ENCODE data around the gene CLN6. TPM values are rescaled to one million over a fixed set of nuclear protein-coding genes. Genes with fewer than 3 reads are reported as not detected.

CLN6 gene
- total and polyA plus RNA-seq, 9 of the 15 experiments (the other 6 are each of a cell fraction or from before 2014, with no cell fraction given) = 0.71 to 53.3 (median 39.3) TPM

- Histone ChIP-seq H3K79me2 (ENCODE audit: control insufficient read depth, insufficient read depth, low read length) (peaks cover 51% of the 10 kb centered on the region), H3K27ac (ENCODE audit: extremely low read depth, low read depth, low read length) (peak within 1 kb of the TSS; percentile 84), H3K36me3 (ENCODE audit: control insufficient read depth, insufficient read depth, low read length) (peaks cover 12% of the 10 kb centered on the region; the same call in 2 of the 3 replicates), H3K4me1 (replicated peaks in 1 of 2; ENCODE audit: control insufficient read depth in 2 of 2, insufficient read depth in 2 of 2, low read length in 2 of 2) (peaks cover 12 to 13% of the 10 kb centered on the region in 2 experiments; a peak in 4 of 5 replicates), H3K9me3 (replicated peaks; ENCODE audit: control insufficient read depth, insufficient read depth, low read depth, low read length) (no peaks in the 10 kb centered on the region), H2AFZ (ENCODE audit: low read depth, low read length) (peak within 1 kb of the TSS; percentile 100), H3K4me2 (ENCODE audit: insufficient read depth, low read length) (peak within 1 kb of the TSS; percentile 95), H3K4me3 (peak within 1 kb of the TSS; percentile 69), H3K27me3 (ENCODE audit: control insufficient read depth in 2 of 2, insufficient read depth in 2 of 2, low read length in 2 of 2) (0 out of 5 replicates have a peak, but pooled peaks cover 0 to 4% of the 10 kb centered on the region in 2 experiments), H3K9ac (ENCODE audit: insufficient read depth in 1 of 2, low read depth in 2 of 2, low read length in 2 of 2) (peak within 1 kb of the TSS; percentile 87 to 93), H3K9me1 (ENCODE audit: control insufficient read depth, insufficient read depth, low read length) (no peaks in the 10 kb centered on the region), H4K20me1 (replicated peaks; ENCODE audit: control insufficient read depth, insufficient read depth, low read length) (peaks cover 11% of the 10 kb centered on the region; the same call in 1 of the 2 replicates)
- no TSS peak for BruUV-seq (replicated peaks)
- ATAC-seq = peak; percentile 87
- CTCF ChIA-PET (ENCODE audit: low intra/inter-chr PET ratio) = no interaction called here
- POLR2A ChIA-PET = interaction anchor here (0.6 to 2.5 kb wide), 14 partner anchors 9 to 896 kb away, joined by 3 to 10 read pairs (median 3); no protein-coding TSS in a partner anchor
- in situ Hi-C loops (cut with MboI) = no loop called here
- intact Hi-C loops (cut with micrococcal nuclease) = no loop called here
- peak; percentile 87 to 92 (median 89) for DNase-seq (ENCODE audit: extremely low read depth in 1 of 4, low spot score in 3 of 4)
- FAIRE-seq = peak; percentile 72
- WGBS (ENCODE audit: insufficient coverage, low coverage, missing lambda C conversion rate) = under 1% methylated on average over 42 of the region's 85 CpGs
- TF ChIP-seq POLR2H (tag; IDR thresholded peaks at IDR 0.05; ENCODE audit: low read depth) (peak; percentile 53; the same call in 1 of the 2 replicates), ZNF76 (CRISPR knock-in tag; IDR thresholded peaks at IDR 0.05; ENCODE audit: borderline replicate concordance) (0 out of 2 replicates have a peak, but pooled peaks have one; percentile 77), ZNF12 (CRISPR knock-in tag; IDR thresholded peaks at IDR 0.05) (peak; percentile 13; the same call in 1 of the 2 replicates), PHB2 (IDR thresholded peaks at IDR 0.05; ENCODE audit: low read depth) (no peak), ZNF780A (CRISPR knock-in tag; IDR thresholded peaks at IDR 0.05) (no peak), NFE2L1 (tag; IDR thresholded peaks at IDR 0.05; ENCODE audit: borderline replicate concordance, low read depth) (no peak), SNIP1 (IDR thresholded peaks at IDR 0.05; ENCODE audit: low read depth) (no peak), SOX6 (IDR thresholded peaks at IDR 0.05) (0 out of 2 replicates have a peak, but pooled peaks have one; percentile 16), MCM3 (IDR thresholded peaks at IDR 0.05) (no peak), MAX (CRISPR knock-in tag; IDR thresholded peaks at IDR 0.05) (peak; percentile 82)
- TF ChIP-seq, protein P1, sequence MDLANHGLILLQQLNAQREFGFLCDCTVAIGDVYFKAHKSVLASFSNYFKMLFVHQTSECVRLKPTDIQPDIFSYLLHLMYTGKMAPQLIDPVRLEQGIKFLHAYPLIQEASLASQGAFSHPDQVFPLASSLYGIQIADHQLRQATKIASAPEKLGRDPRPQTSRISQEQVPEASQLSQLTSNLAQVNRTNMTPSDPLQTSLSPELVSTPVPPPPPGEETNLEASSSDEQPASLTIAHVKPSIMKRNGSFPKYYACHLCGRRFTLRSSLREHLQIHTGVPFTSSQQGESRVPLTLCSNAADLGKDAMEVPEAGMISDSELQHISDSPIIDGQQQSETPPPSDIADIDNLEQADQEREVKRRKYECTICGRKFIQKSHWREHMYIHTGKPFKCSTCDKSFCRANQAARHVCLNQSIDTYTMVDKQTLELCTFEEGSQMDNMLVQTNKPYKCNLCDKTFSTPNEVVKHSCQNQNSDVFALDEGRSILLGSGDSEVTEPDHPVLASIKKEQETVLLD (IDR thresholded peaks at IDR 0.05) = peak; percentile 86; the same call in 1 of the 2 replicates
- TF ChIP-seq, protein P2, sequence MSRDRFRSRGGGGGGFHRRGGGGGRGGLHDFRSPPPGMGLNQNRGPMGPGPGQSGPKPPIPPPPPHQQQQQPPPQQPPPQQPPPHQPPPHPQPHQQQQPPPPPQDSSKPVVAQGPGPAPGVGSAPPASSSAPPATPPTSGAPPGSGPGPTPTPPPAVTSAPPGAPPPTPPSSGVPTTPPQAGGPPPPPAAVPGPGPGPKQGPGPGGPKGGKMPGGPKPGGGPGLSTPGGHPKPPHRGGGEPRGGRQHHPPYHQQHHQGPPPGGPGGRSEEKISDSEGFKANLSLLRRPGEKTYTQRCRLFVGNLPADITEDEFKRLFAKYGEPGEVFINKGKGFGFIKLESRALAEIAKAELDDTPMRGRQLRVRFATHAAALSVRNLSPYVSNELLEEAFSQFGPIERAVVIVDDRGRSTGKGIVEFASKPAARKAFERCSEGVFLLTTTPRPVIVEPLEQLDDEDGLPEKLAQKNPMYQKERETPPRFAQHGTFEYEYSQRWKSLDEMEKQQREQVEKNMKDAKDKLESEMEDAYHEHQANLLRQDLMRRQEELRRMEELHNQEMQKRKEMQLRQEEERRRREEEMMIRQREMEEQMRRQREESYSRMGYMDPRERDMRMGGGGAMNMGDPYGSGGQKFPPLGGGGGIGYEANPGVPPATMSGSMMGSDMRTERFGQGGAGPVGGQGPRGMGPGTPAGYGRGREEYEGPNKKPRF (IDR thresholded peaks at IDR 0.05; ENCODE audit: low read depth, low read length) = no peak
- TF ChIP-seq, protein P3, sequence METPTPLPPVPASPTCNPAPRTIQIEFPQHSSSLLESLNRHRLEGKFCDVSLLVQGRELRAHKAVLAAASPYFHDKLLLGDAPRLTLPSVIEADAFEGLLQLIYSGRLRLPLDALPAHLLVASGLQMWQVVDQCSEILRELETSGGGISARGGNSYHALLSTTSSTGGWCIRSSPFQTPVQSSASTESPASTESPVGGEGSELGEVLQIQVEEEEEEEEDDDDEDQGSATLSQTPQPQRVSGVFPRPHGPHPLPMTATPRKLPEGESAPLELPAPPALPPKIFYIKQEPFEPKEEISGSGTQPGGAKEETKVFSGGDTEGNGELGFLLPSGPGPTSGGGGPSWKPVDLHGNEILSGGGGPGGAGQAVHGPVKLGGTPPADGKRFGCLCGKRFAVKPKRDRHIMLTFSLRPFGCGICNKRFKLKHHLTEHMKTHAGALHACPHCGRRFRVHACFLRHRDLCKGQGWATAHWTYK (CRISPR knock-in tag; IDR thresholded peaks at IDR 0.05) = peak; percentile 78; the same call in 1 of the 2 replicates
- TF ChIP-seq, protein P4, sequence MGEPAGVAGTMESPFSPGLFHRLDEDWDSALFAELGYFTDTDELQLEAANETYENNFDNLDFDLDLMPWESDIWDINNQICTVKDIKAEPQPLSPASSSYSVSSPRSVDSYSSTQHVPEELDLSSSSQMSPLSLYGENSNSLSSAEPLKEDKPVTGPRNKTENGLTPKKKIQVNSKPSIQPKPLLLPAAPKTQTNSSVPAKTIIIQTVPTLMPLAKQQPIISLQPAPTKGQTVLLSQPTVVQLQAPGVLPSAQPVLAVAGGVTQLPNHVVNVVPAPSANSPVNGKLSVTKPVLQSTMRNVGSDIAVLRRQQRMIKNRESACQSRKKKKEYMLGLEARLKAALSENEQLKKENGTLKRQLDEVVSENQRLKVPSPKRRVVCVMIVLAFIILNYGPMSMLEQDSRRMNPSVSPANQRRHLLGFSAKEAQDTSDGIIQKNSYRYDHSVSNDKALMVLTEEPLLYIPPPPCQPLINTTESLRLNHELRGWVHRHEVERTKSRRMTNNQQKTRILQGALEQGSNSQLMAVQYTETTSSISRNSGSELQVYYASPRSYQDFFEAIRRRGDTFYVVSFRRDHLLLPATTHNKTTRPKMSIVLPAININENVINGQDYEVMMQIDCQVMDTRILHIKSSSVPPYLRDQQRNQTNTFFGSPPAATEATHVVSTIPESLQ (CRISPR knock-in tag; IDR thresholded peaks at IDR 0.05) = no peak
Measured at GRCh38 chr15:68277603-68278344, 48.2 kb upstream of the CLN6 start, which contains the start of gene FEM1B. Gene FEM1B (plus strand): TSS chr15:68277745. CDS start chr15:68278418, 673 bp downstream.
